Caco-2 (cell line): ENCODE data around the gene SPDYE9. TPM values are rescaled to one million over a fixed set of nuclear protein-coding genes. Genes with fewer than 3 reads are reported as not detected.
"Not testable (repeated sequence)": the region's sequence is repeated elsewhere in the genome, so short reads cannot be mapped to it uniquely, and the experiment has no call there.

Experiments
- BruUV-seq: library from RNA; stranded (reverse); fragments of 400-500 nt; replicated peaks from 2 replicates; lab custom pipeline; 2021; lab: Mats Ljungman, UMichigan
- CTCF ChIA-PET: fragments of 300-600 bp; sonication (Branson Sonifier 250); formaldehyde crosslinking; loops from one replicate; lab custom pipeline; 2022; ENCODE audit warnings: antibody characterized with exemption; lab: Charles Lee
- POLR2A ChIA-PET: fragments of 300-600 bp; sonication (Branson Sonifier 250); formaldehyde crosslinking; loops from one replicate; lab custom pipeline; 2022; ENCODE audit warnings: antibody characterized with exemption; lab: Charles Lee
- DNase-seq, 2 experiments: peaks; one replicate each; pipeline versions ENCODE4 v3.0.0 to v3.0.0-alpha.2; 2020 to 2022
- H3K27me3 ChIP-seq: replicated peaks from 2 replicates; pipeline ENCODE4 v1.6.0; 2011; ENCODE audit warnings: low read length; ENCODE audit not compliant: control insufficient read depth, insufficient read depth
- H3K36me3 ChIP-seq: 2 replicates; pipeline ENCODE4 v1.5.1; 2011; ENCODE audit warnings: low read length; ENCODE audit not compliant: control insufficient read depth, insufficient read depth
- H3K4me1 ChIP-seq: fragments of 250-450 bp; sonication (Bioruptor Pico); 2 replicates; pipeline ENCODE4 v1.5.1; 2020; ENCODE audit warnings: mild to moderate bottlenecking
- H3K4me3 ChIP-seq: 2 replicates; pipeline ENCODE4 v1.5.1; 2011; ENCODE audit warnings: low read depth, mild to moderate bottlenecking, control low read depth, low read length
- H3K9me3 ChIP-seq: fragments of 250-450 bp; sonication (Bioruptor Pico); 2 replicates; pipeline ENCODE4 v1.5.1; 2020; ENCODE audit warnings: mild to moderate bottlenecking, moderate library complexity
- H3K27ac Mint-ChIP-seq: one replicate; pipeline ENCODE4 v1.8.0; 2022; ENCODE audit warnings: mixed read lengths; ENCODE audit not compliant: unreplicated experiment
- H3K27me3 Mint-ChIP-seq: one replicate; pipeline ENCODE4 v1.8.0; 2022; ENCODE audit warnings: mixed read lengths; ENCODE audit not compliant: insufficient read depth, unreplicated experiment
- H3K36me3 Mint-ChIP-seq: one replicate; pipeline ENCODE4 v1.8.0; 2022; ENCODE audit warnings: mild to moderate bottlenecking, mixed read lengths; ENCODE audit not compliant: insufficient read depth, unreplicated experiment
- H3K4me1 Mint-ChIP-seq: one replicate; pipeline ENCODE4 v1.8.0; 2022; ENCODE audit warnings: low read depth, mixed read lengths; ENCODE audit not compliant: unreplicated experiment
- H3K4me3 Mint-ChIP-seq: one replicate; pipeline ENCODE4 v1.8.0; 2022; ENCODE audit warnings: mild to moderate bottlenecking, moderate library complexity, mixed read lengths; ENCODE audit not compliant: unreplicated experiment
- H3K9me3 Mint-ChIP-seq: one replicate; pipeline ENCODE4 v1.8.0; 2022; ENCODE audit warnings: mixed read lengths; ENCODE audit not compliant: unreplicated experiment
- intact Hi-C: fragments of 100-400 bp; cut with micrococcal nuclease; formaldehyde crosslinking; loops from one replicate; pipeline ENCODE4 v1.10.0; 2022; ENCODE audit not compliant: unreplicated experiment
- total RNA-seq: library from RNA; stranded (reverse); gene quantifications from 2 replicates; pipeline ENCODE4 v1.2.3, GENCODE V29; 2022

SPDYE9 gene
- total RNA-seq, 1 experiment from 2014 or later = not detected

GRCh38 chr7:73118155-73118554 lies 32.3 kb upstream of the SPDYE9 start:
- H3K4me1 ChIP-seq, H3K27me3 ChIP-seq, H3K36me3 Mint-ChIP-seq, H3K27ac Mint-ChIP-seq, CTCF ChIA-PET, H3K4me3 Mint-ChIP-seq, POLR2A ChIA-PET, intact Hi-C loops, H3K9me3 ChIP-seq, H3K9me3 Mint-ChIP-seq, DNase-seq, H3K4me3 ChIP-seq, H3K4me1 Mint-ChIP-seq, H3K36me3 ChIP-seq, BruUV-seq, H3K27me3 Mint-ChIP-seq: not testable (repeated sequence)

- H3K27me3 ChIP-seq, H3K9me3 ChIP-seq, H3K4me1 ChIP-seq, H3K27ac Mint-ChIP-seq, H3K4me3 ChIP-seq, H3K27me3 Mint-ChIP-seq, H3K4me1 Mint-ChIP-seq, H3K36me3 ChIP-seq, POLR2A ChIA-PET, H3K4me3 Mint-ChIP-seq, H3K9me3 Mint-ChIP-seq, BruUV-seq, DNase-seq, intact Hi-C loops, H3K36me3 Mint-ChIP-seq, CTCF ChIA-PET: not testable (repeated sequence)
Observed at GRCh38 chr7:73057811-73058210, 28.0 kb downstream of the SPDYE9 start, which contains the start of gene SPDYE11. TSS of gene SPDYE11 (minus strand) at chr7:73057911. CDS start at chr7:73056111, 1,800 bp downstream.

GRCh38 chr7:73029666-73030065 lies 56.2 kb downstream of the SPDYE9 start, which contains the start of gene SPDYE8:
TSS of gene SPDYE8 (minus strand) at chr7:73029766. CDS start at chr7:73027966, 1,800 bp downstream.
- H3K27me3 Mint-ChIP-seq, H3K36me3 ChIP-seq, POLR2A ChIA-PET, H3K36me3 Mint-ChIP-seq, H3K4me3 ChIP-seq, H3K4me1 ChIP-seq, H3K4me3 Mint-ChIP-seq, CTCF ChIA-PET, intact Hi-C loops, H3K4me1 Mint-ChIP-seq, H3K27me3 ChIP-seq, DNase-seq, BruUV-seq, H3K27ac Mint-ChIP-seq, H3K9me3 ChIP-seq, H3K9me3 Mint-ChIP-seq: not testable (repeated sequence)

Other genes with a start within 250 kb of the SPDYE9 start
- gene POM121, start 160.9 kb downstream of the SPDYE9 start, total RNA-seq = 76.8 and 83.1 TPM in 2 replicates
- 0.39 TPM in 1 of 2 replicates, not detected in the other for gene TRIM74, start 116.6 kb downstream of the SPDYE9 start, total RNA-seq
- gene SPDYE8, start 56.3 kb downstream of the SPDYE9 start, total RNA-seq = not detected in 2 replicates
- not detected in 2 replicates for gene SPDYE11, start 28.1 kb downstream of the SPDYE9 start, total RNA-seq
- gene NSUN5, start 222.8 kb upstream of the SPDYE9 start, total RNA-seq = 71.8 and 73.4 TPM in 2 replicates
- not detected in 2 replicates for gene TRIM50, start 242.0 kb upstream of the SPDYE9 start, total RNA-seq
- gene FKBP6, start 242.1 kb upstream of the SPDYE9 start, total RNA-seq = not detected in 2 replicates